ENCODE data around the gene PIGL.
A peak's percentile ranks its signal among the peaks of the same experiment; 100 is the strongest.
"Not testable (repeated sequence)": the region's sequence is repeated elsewhere in the genome, so short reads cannot be mapped to it uniquely, and the experiment has no call there.

Gene PIGL

DNA sequence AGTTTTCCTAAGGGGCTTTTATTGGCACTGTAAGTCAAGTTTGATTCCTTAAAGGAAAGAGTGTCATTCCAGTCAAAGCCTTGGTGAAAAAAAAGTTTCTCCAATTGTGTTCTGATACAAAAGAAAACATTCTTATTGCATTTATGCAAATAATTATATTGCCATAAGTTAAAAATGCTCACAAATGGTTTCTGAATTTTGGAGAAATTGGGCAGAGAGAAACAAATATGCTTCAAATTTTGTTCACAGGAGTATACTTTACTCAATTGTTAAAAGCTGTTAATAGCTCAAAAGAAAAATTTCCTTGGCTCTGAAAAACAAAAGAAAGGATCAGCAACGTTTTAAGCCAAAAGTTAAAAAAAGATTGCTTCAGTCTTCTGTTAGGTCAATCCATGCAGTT is 60.2 kb downstream of the PIGL start:
- DNase-seq = no peak

DNA sequence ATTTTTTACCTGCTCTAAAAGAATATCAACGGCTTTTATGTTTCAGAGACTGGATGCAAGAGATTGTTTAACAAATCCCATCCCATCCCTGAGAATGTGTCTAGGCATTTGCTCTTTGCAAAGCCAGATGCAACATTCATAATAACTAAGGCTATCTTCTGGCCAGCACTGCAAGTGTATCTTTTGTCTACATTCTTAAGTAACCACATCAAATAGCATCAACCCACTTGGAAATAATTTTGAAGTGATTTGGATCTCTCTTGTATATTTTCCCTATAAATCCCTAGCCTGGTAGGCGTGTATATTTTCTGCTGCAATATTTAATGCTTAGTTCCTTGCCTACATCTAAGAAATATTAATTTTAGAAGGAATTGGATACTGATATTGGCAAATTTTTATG is 64.3 kb downstream of the PIGL start:
- no peak for DNase-seq

DNA sequence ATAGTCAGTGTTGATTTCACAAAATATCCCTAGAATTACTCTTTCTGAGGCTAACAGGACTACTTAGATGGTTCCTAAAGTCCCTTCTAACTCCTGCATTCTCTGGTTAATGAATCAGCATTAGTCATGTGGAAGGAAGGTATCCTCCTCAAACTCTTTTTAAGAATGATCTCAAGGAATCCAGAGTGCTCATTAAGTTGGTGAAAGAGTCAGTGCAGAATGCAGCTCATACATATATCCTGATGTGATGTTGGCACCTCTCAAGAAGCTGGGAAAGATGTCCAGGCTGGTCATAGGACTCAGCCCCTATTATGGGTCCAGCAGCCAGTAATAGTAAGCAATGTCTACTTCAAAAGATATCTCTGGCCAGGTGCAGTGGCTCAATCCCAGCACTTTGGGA is 65.5 kb downstream of the PIGL start:
- DNase-seq = no peak

DNA sequence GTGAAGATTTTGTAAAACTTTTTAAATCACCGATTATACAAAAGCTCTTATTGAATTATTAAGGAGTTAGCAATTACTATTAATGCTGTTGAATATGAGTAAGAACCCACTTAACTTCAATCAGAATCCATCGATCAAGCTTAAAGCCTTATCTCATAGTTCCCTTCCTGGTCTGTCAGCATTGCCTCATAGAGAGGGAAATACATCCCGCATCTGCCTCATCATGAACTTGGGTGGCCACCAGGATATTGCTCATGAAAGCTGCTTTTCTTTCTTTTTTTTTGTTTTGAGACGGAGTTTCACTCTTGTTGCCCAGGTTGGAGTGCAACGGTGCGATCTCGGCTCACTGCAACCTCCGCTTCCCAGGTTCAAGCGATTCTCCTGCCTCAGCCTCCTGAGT is 66.7 kb downstream of the PIGL start:
- DNase-seq = no peak

DNA sequence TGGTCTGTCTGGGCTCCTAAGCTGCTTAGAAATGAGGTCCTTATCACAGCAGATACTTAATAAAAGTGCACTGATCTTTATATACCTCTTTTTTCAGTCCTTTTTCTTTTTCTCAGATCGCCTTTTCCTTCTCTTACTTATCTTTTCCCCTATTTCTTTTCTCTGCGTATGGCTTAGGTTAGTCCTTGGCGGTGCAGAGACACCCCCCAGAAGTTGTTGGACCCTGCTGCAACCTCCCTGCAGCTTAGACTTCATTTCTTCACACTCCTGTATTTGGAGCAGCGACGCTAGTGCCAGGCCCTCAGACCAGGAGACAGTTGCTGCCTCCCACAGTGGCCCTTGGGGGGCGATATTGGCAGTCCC is 68.6 kb downstream of the PIGL start:
- no peak for DNase-seq

DNA sequence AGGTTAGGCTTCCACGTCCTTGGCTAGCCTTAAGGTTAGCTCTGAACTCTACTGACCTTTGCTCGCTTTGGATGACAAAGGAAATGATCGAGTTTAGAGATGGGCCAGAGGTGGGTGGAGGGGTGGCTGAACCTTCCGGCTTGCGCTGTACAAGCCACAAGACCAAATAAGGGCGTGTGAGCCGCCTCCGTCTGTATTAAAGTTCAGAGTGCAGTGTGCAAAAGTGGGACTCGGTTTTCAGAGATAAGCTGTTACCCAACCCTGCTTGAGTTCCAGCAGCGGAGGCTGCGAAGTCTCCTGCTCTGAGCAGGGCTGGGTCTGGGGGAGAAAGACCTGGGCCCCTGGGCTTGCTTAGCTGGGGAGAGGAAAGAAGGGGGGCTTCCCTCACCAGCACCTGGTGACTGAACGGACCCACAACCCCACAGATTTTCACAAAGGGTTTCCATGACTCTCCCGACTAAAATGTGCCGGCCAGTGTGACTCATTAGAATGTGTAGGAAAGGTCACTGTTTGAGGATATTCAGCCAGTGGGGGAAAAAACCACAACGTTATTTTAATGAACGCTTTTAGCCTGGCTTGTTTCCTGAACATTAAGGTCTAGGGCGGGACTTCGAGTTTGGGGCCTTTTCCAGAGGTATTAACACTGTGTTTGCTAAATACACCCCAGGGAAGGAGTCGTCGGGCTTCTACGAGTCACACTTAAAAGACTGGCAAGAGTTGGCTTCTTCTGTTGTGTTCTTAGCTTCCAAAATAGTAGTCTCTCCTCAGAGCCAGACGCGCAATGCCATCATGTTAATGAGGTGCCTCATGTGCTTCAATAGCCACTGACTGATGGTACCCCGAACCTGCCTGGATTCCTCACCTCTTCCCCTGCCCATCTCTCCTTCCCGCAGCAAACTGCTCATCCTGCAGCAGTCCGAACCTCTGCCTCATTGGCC is 69.3 kb downstream of the PIGL start:
- peak; percentile 98 for DNase-seq

DNA sequence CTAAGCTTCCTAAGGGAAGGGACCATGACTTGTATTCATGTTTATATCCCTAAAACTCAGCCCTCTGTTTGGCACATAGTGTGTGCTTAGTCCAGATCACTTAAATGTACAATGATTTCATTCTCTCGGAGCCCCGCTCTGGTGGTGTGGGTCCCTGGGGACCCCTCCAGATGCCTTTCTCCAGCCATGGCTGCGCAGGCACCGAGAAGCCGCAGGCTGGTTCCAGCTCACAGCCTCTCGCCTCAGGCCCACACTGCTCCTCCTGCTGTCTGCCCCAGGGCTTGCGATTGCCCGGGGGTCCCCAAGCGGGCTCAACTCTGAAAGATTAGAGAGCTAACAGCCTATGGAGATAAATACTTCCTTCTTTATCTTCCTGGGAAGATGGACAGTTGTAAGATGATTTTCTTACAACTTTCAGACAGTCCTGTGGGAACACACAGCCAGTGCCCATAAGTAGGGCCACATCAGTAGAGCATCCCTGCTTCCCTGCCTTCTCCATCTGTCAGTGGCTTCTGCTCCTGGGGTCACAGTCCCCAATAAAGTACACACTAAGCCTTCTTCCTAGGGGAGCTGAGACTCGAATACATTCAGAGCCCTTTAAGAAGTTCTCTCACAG is 70.0 kb downstream of the PIGL start:
- no peak for DNase-seq

DNA sequence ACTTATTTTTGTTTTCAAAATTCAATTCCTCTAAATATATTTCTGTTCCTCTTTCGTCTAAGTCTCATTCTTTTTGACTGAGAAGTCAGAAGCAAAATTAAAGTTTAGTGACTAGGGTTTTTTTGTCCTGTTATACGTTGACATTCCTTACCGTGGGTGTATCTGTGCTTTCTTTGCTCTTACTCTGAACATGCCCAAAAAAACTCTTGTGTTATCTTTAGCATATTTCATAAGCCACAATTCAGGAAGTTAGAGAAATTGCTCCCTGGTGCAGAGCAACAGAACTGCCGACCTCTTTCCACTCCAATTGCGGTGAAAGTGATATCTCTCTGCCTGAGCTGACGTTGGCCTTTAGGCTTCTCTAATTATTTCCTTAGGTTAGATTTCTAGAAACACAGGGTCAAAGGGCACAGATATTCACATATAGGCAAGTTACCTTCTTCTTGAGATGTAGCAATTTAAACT is 70.6 kb downstream of the PIGL start:
- peak; percentile 92 for DNase-seq

DNA sequence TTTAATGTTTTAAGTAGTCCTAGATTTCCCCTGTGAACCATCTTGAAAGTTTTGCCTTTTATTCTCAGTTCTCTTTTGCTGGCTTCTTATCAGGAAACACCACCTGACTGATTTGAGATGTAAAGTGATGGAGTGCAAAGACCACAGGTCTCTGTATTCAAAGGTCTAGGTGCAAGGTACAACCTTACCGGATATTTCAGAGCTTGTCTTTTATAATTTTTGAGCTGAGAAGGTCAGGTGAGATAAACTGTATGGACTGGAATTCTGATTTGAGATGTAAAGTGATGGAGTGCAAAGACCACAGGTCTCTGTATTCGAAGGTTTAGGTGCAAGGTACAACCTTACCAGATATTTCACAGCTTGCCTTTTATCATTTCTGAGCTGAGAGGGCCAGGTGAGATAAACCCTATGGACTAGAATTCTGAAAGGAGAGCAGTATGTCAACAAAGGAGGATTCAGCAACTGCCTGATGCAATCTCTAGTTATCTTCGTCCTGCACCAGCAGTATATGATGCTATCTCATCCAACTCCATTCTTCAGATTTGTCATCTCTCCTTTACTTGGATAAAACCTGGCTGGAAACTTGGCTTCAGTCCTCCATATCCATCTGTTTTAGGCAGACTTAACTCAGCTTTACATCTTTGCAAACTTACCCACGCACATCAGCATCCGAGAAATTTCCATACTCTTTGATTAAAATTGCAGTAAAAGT is 72.0 kb downstream of the PIGL start:
- DNase-seq = no peak

GRCh38 chr17:16293931-16294330 is 76.9 kb downstream of the PIGL start:
- DNase-seq = no peak

- DNase-seq = no peak
Measured at GRCh38 chr17:16294560-16294959, 77.5 kb downstream of the PIGL start.

DNA sequence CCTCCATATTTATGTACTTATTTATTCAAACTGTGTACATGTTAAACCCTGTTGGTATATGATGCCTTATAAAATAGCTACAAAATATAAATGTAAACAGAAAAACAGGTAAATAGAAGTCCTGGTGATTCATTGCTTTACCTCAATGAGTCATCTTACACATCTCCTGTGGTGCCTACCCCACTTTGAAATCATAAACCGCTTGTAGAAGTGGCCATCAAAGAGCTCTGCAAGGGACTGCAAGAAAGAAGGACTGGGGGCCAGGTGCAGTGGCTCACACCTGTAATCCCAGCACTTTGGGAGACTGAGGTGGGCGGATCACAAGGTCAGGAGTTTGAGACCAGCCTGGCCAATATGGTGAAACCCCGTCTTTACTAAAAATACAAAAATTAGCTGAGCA is 79.1 kb downstream of the PIGL start:
- not testable (repeated sequence) for DNase-seq

GRCh38 chr17:16297367-16298139 is 80.5 kb downstream of the PIGL start:
- no peak for DNase-seq

- DNase-seq = no peak
Measured at GRCh38 chr17:16298140-16298662, 81.2 kb downstream of the PIGL start.

DNA sequence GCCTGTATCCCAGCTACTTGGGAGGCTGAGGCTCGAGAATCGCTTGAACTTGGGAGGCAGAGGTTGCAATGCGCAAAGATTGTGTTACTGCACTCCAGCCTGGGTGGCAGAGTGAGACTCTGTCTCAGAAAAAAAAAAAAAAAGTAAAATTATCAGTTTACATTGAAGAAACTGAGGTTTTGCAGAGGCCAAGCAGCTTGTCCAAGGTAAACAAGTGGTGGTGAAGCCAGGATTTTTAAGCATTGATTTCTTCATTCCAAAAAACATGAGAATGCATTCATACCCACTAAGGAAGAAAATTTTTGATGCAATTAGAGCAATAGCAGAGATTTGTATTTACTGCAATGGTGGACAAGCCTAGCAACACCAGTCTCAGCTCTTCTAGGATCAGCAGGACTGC is 83.5 kb downstream of the PIGL start:
- DNase-seq = no peak

DNA sequence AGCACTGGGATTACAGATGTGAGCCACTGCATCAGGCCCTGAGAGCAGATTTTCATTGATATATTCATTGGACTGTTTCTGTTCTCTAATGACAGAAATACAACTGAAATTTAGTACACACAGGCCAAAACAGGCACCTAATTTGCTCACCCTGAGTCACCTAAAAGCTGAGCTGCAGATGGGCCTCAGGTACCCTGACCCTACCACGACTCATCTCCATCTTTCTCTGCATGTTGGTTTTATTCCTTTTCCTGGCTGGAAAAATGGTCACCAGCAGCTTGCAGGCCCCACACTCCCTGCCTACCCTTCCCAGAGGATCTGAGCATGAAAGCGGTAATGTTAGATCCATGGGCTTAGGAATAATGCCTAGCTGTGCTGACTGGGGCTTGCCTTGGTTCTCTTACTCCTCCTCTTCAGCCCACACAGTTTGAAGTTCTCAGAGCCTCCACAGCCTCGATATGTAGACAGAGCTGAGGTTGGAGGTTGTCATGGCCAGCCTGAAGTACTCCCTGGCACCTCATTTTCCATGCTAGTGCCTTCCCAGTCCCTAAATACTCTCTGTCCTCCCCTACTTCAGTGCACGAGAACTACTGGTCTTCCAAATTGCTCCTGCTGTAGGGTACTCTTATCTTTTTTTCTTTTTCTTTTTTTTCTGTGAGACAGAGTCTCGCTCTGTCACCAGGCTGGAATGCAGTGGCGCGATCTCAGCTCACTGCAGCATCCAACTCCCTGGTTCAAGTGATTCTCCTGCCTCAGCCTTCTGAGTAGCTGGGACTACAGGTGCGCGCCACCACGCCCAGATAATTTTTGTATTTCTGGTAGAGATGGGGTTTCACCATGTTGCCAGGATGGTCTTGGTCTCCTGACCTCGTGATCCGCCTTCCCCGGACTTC is 85.2 kb downstream of the PIGL start:
- no peak for DNase-seq

DNA sequence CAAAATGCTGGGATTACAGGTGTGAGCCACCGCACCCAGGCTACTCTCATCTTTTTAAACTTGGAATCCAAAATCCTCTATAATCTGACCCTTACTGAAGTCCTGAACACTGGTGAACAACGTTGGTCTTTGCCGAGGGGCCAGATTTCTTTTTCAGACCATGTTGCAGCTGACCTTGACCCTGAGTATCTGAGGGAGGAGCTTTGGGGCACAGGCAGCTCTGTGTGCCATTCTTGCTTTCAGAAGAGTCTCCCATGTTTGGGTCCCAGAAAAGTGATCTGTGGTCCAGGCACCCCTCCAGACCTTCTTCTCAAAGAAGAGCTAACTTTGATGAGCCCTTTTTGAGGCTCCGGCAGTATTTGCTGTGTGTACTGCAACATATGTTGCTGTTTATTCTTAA is 85.8 kb downstream of the PIGL start:
- no peak for DNase-seq

DNA sequence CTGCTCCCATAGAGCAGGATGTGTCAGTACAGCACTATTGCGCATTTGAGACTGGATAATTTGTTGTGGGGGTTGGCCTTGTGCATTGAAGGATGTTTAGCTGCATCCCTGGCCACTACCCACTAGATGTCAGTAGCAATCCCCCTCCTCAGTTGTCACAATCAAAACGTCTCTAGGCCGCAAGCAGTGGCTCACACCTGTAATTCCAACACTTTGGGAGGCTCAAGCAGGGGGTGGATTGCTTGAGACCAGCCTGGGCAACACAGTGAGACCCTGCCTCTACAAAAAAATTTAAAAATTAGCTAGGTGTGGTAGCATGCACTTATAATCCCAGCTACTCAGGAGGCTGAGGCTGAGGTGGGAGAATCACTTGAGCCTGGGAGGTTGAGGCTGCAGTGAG is 87.8 kb downstream of the PIGL start:
- DNase-seq = peak; percentile 65

- no peak for DNase-seq
Measured at GRCh38 chr17:16306211-16306610, 89.2 kb downstream of the PIGL start.

GRCh38 chr17:16312061-16312460 is 95.1 kb downstream of the PIGL start:
- DNase-seq = not testable (repeated sequence)
